PC-3 (cell line): ENCODE results near the gene MASP1. TPM values are rescaled to one million over a fixed set of nuclear protein-coding genes. Genes with fewer than 3 reads are reported as not detected.

Experiments
- ATAC-seq: fragments of 200-7000 bp; cut with Tn5 transposase; 2 replicates; pipeline ENCODE4 v1.9.1; 2020; ENCODE audit warnings: mild to moderate bottlenecking, moderate library complexity
- BruUV-seq: library from RNA; stranded (reverse); fragments of 400-500 nt; replicated peaks from 2 replicates; lab custom pipeline; 2021; lab: Mats Ljungman, UMichigan
- CTCF ChIA-PET: fragments of 300-600 bp; sonication (Branson Sonifier 250); formaldehyde crosslinking; loops from one replicate; lab custom pipeline; 2022; ENCODE audit warnings: antibody characterized with exemption; lab: Charles Lee
- POLR2A ChIA-PET: fragments of 300-600 bp; sonication (Branson Sonifier 250); formaldehyde crosslinking; loops from one replicate; lab custom pipeline; 2022; ENCODE audit warnings: antibody characterized with exemption; ENCODE audit not compliant: unreplicated experiment; lab: Charles Lee
- DNase-seq: peaks from one replicate; pipeline ENCODE4 v3.0.0-alpha.2; 2015
- H2AFZ ChIP-seq: fragments of 300-600 bp; sonication (generic); 2 replicates; pipeline ENCODE4 v1.6.0; 2016; ENCODE audit warnings: antibody characterized with exemption, low read length
- H3F3A ChIP-seq: fragments of 300-600 bp; sonication (generic); one replicate; pipeline ENCODE4 v1.6.0; 2017; ENCODE audit warnings: antibody characterized with exemption, low read length, control low read depth, mild to moderate bottlenecking; ENCODE audit not compliant: unreplicated experiment
- H3K27ac ChIP-seq: fragments of 300-600 bp; sonication (generic); 2 replicates; pipeline ENCODE4 v1.5.1; 2016; ENCODE audit warnings: mild to moderate bottlenecking, low read length
- H3K27me3 ChIP-seq: fragments of 300-600 bp; sonication (generic); 2 replicates; pipeline ENCODE4 v1.6.1; 2016; ENCODE audit warnings: low read length, mixed read lengths
- H3K36me3 ChIP-seq: fragments of 300-600 bp; sonication (generic); 2 replicates; pipeline ENCODE4 v1.6.1; 2016; ENCODE audit warnings: low read depth, mixed run types, low read length, mixed read lengths
- H3K4me1 ChIP-seq: fragments of 300-600 bp; sonication (generic); 2 replicates; pipeline ENCODE4 v1.5.1; 2016; ENCODE audit warnings: low read length; ENCODE audit not compliant: insufficient read depth
- H3K4me2 ChIP-seq: fragments of 300-600 bp; sonication (generic); 2 replicates; pipeline ENCODE4 v1.6.0; 2016; ENCODE audit warnings: low read length
- H3K4me3 ChIP-seq: fragments of 300-600 bp; sonication (generic); 2 replicates; pipeline ENCODE4 v1.5.1; 2016; ENCODE audit warnings: mild to moderate bottlenecking, low read length, mixed read lengths
- H3K79me2 ChIP-seq: fragments of 300-600 bp; sonication (generic); 2 replicates; pipeline ENCODE4 v1.6.1; 2017; ENCODE audit warnings: low read length, mixed read lengths
- H3K9ac ChIP-seq: fragments of 300-600 bp; sonication (generic); 2 replicates; pipeline ENCODE4 v1.6.0; 2016; ENCODE audit warnings: mild to moderate bottlenecking, low read length
- H3K9me2 ChIP-seq: fragments of 300-600 bp; sonication (generic); replicated peaks from 2 replicates; pipeline ENCODE4 v1.6.1; 2016; ENCODE audit warnings: mixed run types, low read length, mixed read lengths
- H3K9me3 ChIP-seq: fragments of 300-600 bp; sonication (generic); 2 replicates; pipeline ENCODE4 v1.6.1; 2016; ENCODE audit warnings: low read length, mixed read lengths
- H4K20me1 ChIP-seq: fragments of 300-600 bp; sonication (generic); 2 replicates; pipeline ENCODE4 v1.6.1; 2016; ENCODE audit warnings: low read length, mixed read lengths
- EZH2 ChIP-seq: fragments of 300-600 bp; sonication (generic); IDR thresholded peaks from one replicate; pipeline ENCODE4 v1.6.1; 2017; ENCODE audit warnings: antibody characterized with exemption, mild to moderate bottlenecking, low read length; ENCODE audit not compliant: unreplicated experiment
- EZH2phosphoT487 ChIP-seq: fragments of 300-600 bp; sonication (generic); IDR thresholded peaks from 2 replicates; pipeline ENCODE4 v1.6.1; 2018; ENCODE audit warnings: mild to moderate bottlenecking, antibody characterized with exemption, low read length, borderline replicate concordance
- intact Hi-C: fragments of 100-400 bp; cut with micrococcal nuclease; formaldehyde crosslinking; loops from 2 replicates; pipeline ENCODE4 v1.9.0; 2023
- total RNA-seq: library from RNA; depleted of rRNA; stranded (reverse); fragments of >200 nt; gene quantifications from 2 replicates; pipeline ENCODE4 v1.2.3, GENCODE V29; 2014
- TF ChIP-seq, protein P1 (sequence below): fragments of 300-600 bp; sonication (generic); conservative IDR thresholded peaks from 2 replicates; pipeline ENCODE4 v1.5.1; 2017; ENCODE audit warnings: antibody characterized with exemption, low read depth, mild to moderate bottlenecking, low read length

Gene MASP1
- total RNA-seq, 1 experiment from 2014 or later: 0.07 TPM

DNA sequence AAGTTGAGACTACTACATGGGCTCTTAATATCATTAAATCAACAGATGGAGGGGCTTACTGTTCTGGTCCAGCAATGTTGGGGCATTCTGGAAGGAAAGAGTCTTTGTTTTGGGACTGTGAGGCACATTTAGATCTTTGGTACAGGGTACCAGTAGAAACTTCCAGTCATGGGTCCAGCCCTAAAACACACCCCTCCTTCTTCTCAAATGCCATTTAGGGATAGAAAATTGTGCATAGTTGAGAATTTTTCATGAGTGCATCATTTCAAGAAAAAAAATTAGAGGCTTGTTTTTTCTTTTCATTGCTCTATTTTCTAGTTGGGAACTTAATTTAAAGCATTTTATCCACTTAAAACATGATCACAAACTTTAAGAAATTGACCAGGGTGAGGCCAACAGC, 98.4 kb downstream of the MASP1 start:
- no TSS peak for BruUV-seq
- H2AFZ ChIP-seq: no peak overlapping the region
- no peaks in the 10 kb centered on the region for H3K9me2 ChIP-seq
- POLR2A ChIA-PET: no interaction called here
- H4K20me1 ChIP-seq: no peaks in the 10 kb centered on the region
- no peaks in the 10 kb centered on the region for H3K9me3 ChIP-seq
- H3K4me1 ChIP-seq: peaks cover 11% of the 10 kb centered on the region
- no peaks in the 10 kb centered on the region for H3F3A ChIP-seq
- DNase-seq (no peak), ATAC-seq (no peak)
- H3K36me3 ChIP-seq: no peaks in the 10 kb centered on the region
- no peaks in the 10 kb centered on the region for H3K79me2 ChIP-seq
- no peak overlapping the region for H3K4me3 ChIP-seq
- TF ChIP-seq EZH2phosphoT487: no peak
- TF ChIP-seq EZH2: no peak
- TF ChIP-seq, protein P1, sequence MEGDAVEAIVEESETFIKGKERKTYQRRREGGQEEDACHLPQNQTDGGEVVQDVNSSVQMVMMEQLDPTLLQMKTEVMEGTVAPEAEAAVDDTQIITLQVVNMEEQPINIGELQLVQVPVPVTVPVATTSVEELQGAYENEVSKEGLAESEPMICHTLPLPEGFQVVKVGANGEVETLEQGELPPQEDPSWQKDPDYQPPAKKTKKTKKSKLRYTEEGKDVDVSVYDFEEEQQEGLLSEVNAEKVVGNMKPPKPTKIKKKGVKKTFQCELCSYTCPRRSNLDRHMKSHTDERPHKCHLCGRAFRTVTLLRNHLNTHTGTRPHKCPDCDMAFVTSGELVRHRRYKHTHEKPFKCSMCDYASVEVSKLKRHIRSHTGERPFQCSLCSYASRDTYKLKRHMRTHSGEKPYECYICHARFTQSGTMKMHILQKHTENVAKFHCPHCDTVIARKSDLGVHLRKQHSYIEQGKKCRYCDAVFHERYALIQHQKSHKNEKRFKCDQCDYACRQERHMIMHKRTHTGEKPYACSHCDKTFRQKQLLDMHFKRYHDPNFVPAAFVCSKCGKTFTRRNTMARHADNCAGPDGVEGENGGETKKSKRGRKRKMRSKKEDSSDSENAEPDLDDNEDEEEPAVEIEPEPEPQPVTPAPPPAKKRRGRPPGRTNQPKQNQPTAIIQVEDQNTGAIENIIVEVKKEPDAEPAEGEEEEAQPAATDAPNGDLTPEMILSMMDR: no peak
- intact Hi-C loops: no loop called here
- H3K4me2 ChIP-seq: no peak overlapping the region
- H3K27me3 ChIP-seq: no peaks in the 10 kb centered on the region
- no peak overlapping the region for H3K27ac ChIP-seq
- no peak overlapping the region for H3K9ac ChIP-seq
- CTCF ChIA-PET: no interaction called here

DNA sequence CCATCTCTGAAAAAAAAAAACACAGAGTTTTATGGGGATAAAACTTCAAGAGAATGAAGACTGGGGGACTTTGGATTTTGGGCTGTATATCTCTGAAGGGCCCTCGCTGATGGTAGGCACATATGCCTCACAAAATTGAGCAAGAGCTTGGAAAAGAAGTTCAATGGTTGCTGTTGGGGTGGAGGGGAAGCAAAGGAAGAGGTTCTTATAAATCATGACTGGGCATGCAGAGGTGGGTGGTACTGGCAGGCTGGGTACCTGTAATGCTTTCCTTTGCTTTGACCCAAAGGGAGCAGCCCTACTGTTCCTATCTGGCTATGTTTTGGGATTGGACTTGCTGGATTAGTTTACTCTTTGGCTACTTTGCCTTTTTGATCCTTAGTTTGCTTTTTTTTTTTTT, 100.3 kb downstream of the MASP1 start:
- no peaks in the 10 kb centered on the region for H3K9me2 ChIP-seq
- H3K27ac ChIP-seq: no peak overlapping the region
- no peaks in the 10 kb centered on the region for H3K79me2 ChIP-seq
- peaks cover 29% of the 10 kb centered on the region for H3K4me1 ChIP-seq
- H3K36me3 ChIP-seq: no peaks in the 10 kb centered on the region
- ChIA-PET CTCF (interaction anchor here (0.6 kb wide), 1 partner anchor 52 kb away, joined by 4 read pairs; no protein-coding TSS in a partner anchor), POLR2A (no interaction called here)
- BruUV-seq: no TSS peak
- DNase-seq (no peak), ATAC-seq (no peak)
- no peak overlapping the region for H3K4me2 ChIP-seq
- H3F3A ChIP-seq: peaks cover 10% of the 10 kb centered on the region
- intact Hi-C loops: no loop called here
- TF ChIP-seq, protein P1: no peak
- no peak for TF ChIP-seq EZH2
- TF ChIP-seq EZH2phosphoT487: no peak
- H3K27me3 ChIP-seq: no peaks in the 10 kb centered on the region
- no peak overlapping the region for H2AFZ ChIP-seq
- H3K9ac ChIP-seq: no peak overlapping the region
- H3K4me3 ChIP-seq: no peak overlapping the region
- H3K9me3 ChIP-seq: no peaks in the 10 kb centered on the region
- no peaks in the 10 kb centered on the region for H4K20me1 ChIP-seq

DNA sequence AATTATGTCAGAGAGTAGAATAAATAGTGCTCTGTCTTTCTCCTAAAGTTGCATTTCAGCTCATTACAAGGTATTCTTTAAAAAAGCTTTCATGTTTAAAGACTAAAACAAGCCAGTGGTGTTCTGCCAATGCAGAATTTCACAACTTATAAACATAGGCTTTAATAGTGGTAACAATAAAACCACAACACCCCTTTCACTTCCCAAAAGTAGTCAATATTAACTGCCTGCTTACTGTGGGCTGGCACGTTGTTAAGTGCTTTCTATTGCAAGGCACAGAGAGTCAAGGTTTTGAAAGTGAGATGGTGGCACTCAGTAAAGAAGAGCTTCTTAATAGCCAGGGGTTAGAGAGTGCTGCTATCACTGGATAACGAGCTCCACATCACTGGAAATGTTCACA, 102.6 kb downstream of the MASP1 start:
- no peaks in the 10 kb centered on the region for H3K9me3 ChIP-seq
- no peaks in the 10 kb centered on the region for H3K27me3 ChIP-seq
- H3K9me2 ChIP-seq: no peaks in the 10 kb centered on the region
- ATAC-seq (no peak), DNase-seq (no peak)
- H4K20me1 ChIP-seq: no peaks in the 10 kb centered on the region
- no peaks in the 10 kb centered on the region for H3K79me2 ChIP-seq
- no peak overlapping the region for H2AFZ ChIP-seq
- ChIA-PET POLR2A (no interaction called here), CTCF (no interaction called here)
- no peak overlapping the region for H3K4me3 ChIP-seq
- peaks cover 35% of the 10 kb centered on the region for H3K4me1 ChIP-seq
- no peak overlapping the region for H3K27ac ChIP-seq
- TF ChIP-seq EZH2phosphoT487 (no peak), EZH2 (no peak)
- TF ChIP-seq, protein P1: no peak
- intact Hi-C loops: no loop called here
- no peaks in the 10 kb centered on the region for H3K36me3 ChIP-seq
- H3K9ac ChIP-seq: no peak overlapping the region
- no TSS peak for BruUV-seq
- H3F3A ChIP-seq: peaks cover 10% of the 10 kb centered on the region
- H3K4me2 ChIP-seq: no peak overlapping the region
